Measurements from ENCODE around the gene TULP1.

The TULP1 gene

GRCh38 chr6:35496036-35496840, 16.5 kb downstream of the TULP1 start:
- DNase-seq: no peak

DNA sequence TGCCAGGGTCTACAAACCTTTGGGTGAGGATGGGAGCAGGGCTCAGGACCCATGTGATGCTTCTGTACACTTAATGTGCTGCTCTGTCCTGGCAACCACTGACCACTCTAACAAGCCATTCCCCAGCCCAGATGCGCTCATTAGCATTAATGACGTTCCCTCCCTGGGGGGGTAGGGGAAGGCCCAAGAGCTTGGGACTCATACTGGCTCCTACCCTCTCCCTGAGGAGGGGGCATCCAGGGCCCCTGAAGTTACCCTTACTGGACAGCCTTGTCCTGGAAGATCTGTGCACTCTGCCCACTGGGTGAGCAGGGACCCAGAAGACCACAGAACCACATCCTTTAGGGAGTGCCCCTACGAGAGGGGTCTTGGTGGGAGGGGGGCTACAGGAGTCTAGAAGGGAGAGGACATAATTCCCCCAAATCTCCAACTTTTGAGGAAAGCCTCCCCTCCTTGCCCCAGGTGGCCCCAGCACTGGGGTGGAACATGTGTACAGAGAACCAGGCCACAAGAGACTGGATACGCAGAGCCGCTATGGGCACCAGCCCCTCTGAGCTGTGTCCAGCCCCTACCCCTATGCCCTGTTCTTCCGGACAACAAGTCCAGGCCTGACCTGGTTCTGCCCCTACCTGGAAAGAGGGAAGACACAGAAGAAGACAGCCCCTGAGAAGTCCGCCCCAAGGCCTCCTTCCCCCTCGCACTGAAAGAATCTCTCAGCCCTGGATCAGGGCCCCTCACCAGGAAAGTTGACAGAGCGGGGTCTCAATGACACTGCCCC, 17.2 kb downstream of the TULP1 start:
- no peak for DNase-seq

DNA sequence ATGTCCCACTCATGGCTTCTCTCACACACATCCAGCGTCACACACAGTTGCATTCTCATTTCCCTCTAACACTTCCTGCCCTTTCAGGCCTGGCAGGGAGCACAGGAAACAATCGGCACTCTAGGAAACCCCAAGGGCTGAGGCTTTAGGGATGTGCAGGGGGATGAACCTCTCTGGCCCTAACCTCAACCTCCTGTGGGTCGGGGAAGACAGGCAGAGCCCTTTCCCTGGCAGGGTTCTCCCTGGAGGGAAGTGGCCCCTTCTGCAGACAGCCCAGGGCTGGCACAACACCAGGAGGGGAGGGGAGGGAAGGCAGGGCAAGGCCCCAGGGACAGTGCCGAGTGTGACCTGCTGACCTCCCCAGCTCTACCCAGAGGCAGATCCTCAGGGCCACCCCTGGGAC, 18.5 kb downstream of the TULP1 start:
- no peak for DNase-seq

- DNase-seq: no peak
Measured at GRCh38 chr6:35493307-35493983, 19.3 kb downstream of the TULP1 start.

DNA sequence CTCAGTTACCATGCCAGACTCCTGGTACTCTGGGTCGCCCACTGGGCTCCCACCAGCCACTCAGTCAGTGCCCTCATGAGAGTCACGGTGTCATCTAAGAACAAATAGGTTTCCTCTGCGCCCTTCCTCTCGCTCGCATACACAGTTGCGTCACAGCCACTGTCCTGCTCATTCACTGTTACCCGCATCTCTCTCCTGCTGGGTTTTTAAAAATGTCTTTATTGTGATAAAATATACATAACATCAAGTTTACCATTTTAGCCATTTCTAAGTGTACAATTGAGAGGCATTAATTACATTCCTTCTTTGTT, 19.8 kb downstream of the TULP1 start:
- no peak for DNase-seq

GRCh38 chr6:35492258-35492973, 20.3 kb downstream of the TULP1 start:
- DNase-seq: no peak

DNA sequence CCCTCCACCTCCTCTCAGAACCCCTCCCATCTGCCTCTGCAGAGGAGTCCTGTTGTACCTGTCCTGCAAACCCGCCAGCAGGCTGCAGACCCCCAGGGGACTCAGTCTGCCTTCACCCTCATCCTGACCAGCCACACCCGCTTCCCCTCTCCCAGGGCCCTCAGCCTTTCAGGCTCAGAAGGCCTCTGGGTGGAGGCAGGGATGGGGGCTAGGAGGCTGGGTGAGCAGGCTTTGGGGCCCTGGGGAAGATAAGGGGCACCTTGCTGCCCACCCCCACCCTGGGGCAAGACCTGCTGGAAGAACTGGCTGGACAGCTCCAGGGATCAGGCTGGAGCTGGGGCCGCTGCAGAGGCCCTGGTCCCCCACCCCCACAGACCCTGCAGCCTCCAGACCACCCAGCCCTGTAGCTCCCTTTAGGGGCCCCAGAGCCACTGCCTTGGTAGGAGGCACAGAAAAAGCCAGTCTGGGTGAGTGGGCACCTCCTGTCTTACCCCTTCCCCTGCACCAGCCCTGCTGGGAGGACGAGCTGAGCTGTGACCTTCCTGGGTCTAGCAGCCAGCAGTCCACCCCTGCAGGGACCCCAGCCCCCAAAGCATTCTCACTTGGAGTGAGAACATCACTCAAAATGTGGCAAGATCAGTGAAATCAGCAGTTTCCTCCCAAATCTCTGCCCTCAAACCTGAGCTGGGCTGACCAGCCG, 21.0 kb downstream of the TULP1 start:
- DNase-seq: no peak

DNA sequence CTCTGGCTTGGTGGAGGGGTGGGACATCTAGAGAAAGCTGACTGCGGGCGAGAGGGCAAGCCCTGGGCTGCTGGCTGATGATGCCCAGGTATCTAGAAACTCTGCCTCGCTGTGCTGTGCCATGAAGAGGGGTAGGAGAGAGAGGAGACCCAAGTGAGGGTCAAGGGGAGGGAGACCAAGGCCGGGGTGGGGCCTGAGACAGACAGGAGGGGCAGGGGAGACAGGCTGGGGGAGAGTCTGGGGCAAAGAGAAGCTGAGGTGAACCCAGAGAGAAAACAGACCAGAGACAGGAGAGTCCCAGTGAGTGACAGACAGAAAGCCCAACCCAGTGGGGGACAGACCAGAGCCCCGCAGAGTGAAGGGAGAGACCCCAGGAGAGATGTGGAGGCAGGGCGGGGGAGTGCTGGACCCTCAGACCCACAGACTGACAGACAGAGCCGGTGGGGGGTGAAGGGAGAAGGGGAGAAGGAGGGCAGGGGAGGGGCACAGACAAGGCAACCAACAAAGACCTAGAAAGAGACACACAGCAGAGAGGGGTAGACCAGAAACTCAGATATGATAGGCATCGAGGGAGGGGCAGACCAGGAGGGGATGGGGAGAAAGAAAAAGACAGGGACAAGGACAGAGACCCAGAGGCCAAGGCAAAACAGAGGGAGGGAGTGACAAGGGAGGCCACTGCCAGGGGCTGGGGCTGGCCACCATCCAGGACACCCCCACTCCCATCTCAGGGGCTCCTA, 21.7 kb downstream of the TULP1 start:
- DNase-seq: no peak

DNA sequence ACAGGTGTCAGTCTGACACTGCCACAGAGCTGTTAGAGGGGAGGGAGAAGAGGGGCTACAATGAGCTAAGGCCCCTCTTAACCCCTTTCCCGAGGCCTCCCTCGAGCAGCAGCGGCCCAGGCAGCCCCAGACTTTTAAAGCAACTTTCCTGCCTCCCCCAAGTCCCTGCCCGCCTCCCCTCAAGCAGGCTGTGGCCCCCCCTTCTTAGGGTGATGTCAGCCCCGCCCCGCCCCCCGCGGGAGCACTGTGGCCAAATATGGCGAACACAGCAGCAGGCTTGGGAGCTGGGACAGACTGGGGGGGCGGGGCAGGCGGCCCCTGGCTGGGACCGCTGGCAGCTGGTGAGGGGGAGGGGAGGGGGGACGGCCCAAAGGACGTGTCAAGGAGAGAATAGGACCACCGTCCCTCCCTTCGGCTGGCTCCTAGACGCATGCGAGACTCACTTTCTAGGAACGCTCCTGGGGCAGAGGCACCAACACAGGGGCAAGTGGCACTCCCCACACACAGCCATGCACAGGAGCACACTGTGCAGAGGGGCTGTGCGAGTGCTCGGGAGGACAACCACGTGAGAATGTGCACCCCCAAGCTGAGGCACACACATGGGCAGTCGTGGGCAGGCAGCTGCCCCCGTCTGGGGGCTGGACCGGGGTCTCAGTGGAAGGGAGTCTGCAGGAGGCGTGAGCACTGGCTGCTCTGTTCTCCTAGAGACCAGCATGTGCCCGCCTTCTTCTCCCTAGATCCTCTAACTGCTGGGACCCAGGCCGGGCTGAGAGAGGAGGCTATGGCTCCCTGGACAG, 22.5 kb downstream of the TULP1 start:
- DNase-seq: peak; percentile 56

- DNase-seq: no peak
Measured at GRCh38 chr6:35489066-35489465, 23.6 kb downstream of the TULP1 start.

GRCh38 chr6:35488517-35488862, 24.2 kb downstream of the TULP1 start:
- no peak for DNase-seq

DNA sequence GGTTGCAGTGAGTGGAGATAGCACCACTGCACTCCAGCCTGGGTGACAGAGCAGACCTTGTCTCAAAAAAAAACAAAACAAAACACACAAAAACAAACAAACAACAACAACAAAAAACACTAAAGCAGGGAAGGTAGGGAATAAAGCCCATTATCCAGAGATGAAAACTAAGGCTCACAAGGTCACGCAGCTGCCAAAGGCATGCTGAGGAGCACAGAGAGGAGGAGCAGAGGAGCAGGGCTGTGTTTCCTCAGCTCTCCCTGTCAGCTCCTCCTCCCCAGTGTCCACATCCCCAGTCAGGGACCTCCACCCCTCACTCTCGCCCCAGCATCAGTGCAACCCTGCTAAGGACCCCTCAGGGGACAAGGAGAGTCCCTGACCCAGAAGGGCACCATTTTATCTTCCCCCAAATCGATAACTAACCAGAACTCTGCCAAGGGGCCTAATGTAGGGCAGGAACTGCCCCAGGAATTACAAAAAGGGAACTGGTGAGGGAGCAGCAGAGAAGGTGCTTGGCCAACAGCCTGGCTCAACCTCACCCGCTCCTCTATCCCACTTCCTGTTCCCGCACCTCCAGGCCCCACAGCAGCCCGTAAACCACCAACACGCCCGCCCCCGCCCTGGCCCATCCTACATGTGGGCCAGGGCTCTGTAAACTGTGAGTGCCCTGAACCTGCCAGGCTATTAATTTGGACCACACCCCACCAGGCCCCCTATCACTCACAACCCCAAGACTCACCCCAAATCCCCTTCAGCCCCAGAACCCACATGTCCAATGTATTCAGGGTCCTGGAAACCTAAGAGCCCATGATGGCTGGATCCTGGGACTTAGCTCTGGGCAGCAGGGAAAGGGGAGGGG, 24.8 kb downstream of the TULP1 start:
- no peak for DNase-seq

- no peak for DNase-seq
Measured at GRCh38 chr6:35486005-35486925, 26.4 kb downstream of the TULP1 start.

DNA sequence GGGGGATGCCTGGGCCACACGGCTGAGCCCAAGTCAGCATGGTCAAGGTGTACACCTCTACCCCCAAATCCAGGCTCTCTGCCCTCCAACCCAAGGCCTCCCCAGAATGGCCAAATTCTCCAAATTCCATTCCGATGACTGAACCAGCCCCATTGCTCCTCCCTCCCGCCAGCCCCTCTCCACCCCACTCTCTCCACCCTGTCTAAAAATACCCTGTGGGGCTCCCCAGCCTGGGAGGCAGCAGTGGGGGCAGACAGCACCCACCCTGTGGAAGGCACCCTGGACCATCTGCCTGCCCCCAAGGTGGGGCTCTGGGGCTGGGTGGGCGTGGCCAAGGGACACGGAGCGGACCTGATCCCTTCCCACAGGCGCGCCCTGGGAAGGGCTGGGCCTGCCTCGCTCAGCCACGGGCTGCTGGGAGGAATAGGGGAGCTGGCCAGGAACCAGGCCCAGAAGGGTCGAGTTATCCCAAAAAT, 27.3 kb downstream of the TULP1 start:
- DNase-seq: no peak

GRCh38 chr6:35484921-35485392, 27.7 kb downstream of the TULP1 start:
- DNase-seq: no peak

DNA sequence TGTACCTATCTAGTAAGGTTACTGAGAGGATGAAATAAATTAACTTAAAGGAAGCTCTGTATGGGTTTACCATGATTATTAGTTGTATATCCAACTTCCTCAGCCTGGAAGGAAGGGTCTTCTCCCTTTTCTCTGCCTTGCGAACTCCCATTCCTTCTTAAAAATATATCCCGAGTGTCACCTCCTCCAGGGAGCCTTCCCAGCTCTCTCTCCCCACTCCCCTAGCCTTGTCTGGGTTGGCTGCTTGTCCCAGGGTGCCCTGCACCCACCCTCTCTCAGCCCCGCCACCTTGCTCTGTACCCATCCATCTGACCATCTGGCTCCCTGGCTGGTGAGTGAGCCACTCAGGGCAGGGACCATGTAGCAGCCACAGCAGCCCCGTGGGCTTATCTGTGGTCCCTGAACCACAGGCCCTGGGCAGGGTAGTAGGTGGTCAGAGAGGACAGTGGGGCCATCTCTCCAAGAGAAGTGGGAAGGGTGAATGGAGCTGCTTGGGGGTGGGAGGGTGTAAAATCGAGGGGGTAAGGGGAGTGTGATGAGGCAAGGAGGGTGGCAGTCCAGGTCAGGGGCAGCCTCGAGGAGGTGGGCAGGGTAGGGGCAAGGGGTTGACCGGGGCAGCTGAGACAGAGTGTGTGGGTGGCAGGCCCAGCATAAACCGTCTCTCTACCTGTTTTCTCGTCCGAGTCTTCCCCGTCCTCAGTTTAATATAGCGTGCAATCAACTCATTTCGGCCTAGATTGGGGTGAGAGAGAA, 28.6 kb downstream of the TULP1 start:
- DNase-seq: no peak

GRCh38 chr6:35483490-35483889, 29.2 kb downstream of the TULP1 start:
- no peak for DNase-seq

- no peak for DNase-seq
Measured at GRCh38 chr6:35483062-35483461, 29.6 kb downstream of the TULP1 start.
